ENCODE data around the gene PADI1.
A peak's percentile ranks its signal among the peaks of the same experiment; 100 is the strongest.

The PADI1 gene

GRCh38 chr1:17196496-17197185 lies 8.3 kb upstream of the PADI1 start:
- DNase-seq (ENCODE audit: low read depth, low spot score), result no peak

DNA sequence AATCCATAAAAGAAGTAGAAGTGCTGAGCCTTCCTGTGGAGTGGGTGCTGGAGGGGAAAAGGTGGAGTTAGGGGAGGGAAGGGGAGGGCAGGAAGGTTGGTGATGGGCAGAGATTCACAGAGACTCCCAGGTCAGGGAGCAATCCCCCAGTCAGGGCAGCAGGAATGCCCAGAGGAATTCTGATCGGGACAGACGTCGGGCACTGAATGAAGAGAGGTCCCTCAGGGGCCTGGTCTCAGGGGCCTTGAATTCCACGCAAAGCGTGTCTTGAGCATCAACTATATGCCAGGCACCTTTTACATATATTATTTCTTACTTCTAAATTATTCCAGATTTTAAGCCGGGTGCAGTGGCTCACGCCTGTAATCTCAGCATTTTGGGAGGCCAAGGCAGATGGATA lies 7.2 kb upstream of the PADI1 start:
- no peak for DNase-seq (ENCODE audit: low read depth, low spot score)

DNA sequence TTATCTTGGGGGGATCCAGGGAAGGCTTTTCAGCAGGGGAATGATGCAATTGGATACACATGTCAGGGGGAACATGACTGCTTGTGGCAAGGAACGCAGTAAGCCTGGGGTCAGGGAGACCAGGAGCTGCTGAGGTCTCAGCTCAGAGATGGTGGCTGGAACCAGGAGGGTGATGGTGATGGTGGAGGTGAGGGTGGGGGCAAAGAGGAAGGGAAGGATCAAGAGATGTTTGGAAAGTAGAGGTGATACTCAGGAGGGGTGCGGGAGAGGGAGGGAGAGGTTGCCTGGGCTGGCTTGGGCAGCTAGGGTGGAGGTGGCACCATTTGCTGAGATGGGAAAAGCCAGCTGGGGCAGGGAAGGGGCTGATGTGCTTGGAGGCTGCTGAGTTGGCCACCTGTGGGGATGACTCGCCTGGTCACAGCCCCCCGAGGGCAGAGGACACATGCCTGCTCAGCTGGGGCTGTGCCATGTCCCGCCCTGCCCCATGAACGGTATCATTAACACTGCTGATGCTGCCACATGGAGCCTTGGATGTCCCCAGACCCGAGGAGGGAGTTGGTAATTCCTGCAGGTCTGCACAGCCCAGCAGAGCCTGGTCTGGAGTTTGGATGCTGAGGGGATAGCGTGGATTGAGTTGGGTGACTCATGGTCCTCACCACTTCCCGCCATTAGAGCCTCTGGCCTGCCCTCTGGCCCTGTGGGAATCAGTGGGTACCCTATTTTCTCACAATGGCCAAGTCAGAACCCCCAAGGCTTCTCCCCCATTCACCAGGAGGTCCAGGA lies 6.3 kb upstream of the PADI1 start:
- DNase-seq (ENCODE audit: low read depth, low spot score), result no peak

DNA sequence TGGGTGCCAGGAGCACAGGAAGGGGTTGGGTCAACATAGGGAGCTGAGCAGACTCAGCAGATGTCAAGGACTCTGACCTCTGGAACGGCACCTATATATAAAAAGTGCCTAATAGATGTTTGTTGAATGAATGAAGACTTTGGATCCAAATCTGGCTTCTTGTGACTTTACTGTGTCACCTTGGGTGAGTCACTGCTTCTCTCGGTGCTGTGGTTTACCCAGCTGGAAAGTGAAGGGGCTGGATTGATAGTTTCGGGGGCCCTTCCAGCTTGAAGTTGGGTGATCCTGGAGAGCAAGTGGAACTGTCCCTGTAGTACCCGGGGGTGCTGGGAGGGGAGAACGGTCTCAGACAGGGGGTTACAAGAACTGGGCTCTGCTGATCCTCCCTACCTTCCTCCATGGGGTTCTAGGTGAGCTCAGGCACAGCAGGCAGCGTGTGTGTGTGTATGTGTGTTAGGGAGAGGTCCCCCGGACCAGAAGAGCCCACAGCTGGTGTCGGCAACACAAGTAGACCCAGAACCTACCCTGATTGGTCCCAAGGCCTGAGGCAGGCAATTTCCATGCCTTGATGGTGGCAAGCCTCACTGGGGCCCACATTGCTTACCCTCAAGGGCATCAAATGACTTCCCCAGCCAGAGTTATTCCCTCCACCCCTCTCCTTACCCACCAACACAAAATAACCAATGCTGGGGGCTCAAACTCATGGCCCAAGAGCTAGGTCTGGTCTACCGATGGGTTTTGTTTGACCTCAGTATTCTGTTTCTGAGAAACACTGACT lies 5.5 kb upstream of the PADI1 start:
- DNase-seq (ENCODE audit: low read depth, low spot score), result no peak

GRCh38 chr1:17200246-17200645 lies 4.7 kb upstream of the PADI1 start:
- no peak for DNase-seq (ENCODE audit: low read depth, low spot score)

GRCh38 chr1:17200756-17201155 lies 4.2 kb upstream of the PADI1 start:
- no peak for DNase-seq (ENCODE audit: low read depth, low spot score)

- DNase-seq (ENCODE audit: low read depth, low spot score), result no peak
These were observed 3.5 kb upstream of the PADI1 start for GRCh38 chr1:17201201-17202021.

- DNase-seq (ENCODE audit: low read depth, low spot score), result no peak
These were observed 724 bp downstream of the PADI1 start for GRCh38 chr1:17205652-17206051.

- no peak for DNase-seq (ENCODE audit: low read depth, low spot score)
These were observed 1.3 kb downstream of the PADI1 start for GRCh38 chr1:17206196-17206595.

- no peak for DNase-seq (ENCODE audit: low read depth, low spot score)
These were observed 2.1 kb downstream of the PADI1 start for GRCh38 chr1:17207046-17207445.

- no peak for DNase-seq (ENCODE audit: low read depth, low spot score)
These were observed 2.6 kb downstream of the PADI1 start for GRCh38 chr1:17207540-17207939.

DNA sequence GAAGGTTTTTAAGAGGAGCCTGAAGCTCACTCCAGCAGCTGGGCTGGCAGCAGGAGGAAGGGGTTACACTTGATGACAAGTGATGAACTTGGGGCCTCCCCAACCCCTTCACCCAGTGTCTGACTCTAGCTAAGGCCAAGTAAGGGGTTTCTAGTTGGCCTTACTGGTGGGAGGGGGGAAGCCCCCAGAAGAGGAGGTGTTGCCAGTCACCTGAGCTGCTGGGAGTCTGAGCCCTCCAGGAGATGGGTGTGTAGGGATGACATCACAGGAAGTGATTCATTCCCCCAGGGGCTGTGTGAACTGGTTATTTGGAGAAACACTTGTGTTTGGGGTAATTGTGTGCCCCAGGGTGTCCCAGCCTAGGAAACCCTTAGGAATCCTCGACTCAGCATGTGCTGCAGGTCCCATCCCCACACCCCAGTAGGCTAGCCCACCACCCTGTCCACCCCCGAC lies 3.1 kb downstream of the PADI1 start:
- DNase-seq (ENCODE audit: low read depth, low spot score), result peak; percentile 16

DNA sequence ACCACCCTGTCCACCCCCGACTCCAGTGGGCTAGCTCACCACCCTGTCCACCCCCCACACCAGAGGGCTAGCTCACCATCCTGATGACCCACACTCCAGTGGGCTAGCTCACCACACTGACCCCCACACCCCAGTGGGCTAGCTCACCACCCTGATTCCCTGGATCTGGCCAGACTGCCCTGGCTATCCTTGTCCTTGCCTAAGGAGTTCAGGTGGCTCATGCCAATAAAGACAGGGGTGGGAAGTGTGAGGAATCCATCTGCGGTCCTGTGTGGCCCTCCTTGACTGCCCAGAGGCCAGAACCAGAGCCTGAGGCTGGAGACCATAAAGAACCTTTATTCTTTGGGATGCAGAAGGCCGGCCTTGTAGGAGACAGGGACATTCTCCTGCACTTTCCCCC lies 3.6 kb downstream of the PADI1 start:
- no peak for DNase-seq (ENCODE audit: low read depth, low spot score)

DNA sequence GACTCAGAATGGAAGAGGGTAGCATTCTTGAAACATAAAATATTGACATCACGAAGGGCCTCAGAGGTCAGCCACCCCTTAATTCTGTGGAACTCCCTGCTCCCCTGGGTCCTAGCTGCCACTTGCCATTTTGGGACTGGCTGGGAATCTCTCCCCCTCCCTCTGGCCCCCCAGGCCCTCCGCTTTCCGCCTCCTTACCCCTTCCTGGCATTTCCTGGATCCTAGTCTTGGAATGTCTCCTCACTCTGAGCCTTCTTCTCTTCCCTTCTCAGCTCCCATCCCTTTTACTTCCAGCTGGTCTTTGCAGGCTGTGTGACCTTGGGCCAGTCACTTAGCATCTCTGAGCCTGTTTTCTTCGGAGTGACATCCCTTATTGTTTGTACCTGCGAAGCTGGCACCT lies 4.5 kb downstream of the PADI1 start:
- no peak for DNase-seq (ENCODE audit: low read depth, low spot score)

GRCh38 chr1:17210176-17210575 lies 5.2 kb downstream of the PADI1 start:
- no peak for DNase-seq (ENCODE audit: low read depth, low spot score)

DNA sequence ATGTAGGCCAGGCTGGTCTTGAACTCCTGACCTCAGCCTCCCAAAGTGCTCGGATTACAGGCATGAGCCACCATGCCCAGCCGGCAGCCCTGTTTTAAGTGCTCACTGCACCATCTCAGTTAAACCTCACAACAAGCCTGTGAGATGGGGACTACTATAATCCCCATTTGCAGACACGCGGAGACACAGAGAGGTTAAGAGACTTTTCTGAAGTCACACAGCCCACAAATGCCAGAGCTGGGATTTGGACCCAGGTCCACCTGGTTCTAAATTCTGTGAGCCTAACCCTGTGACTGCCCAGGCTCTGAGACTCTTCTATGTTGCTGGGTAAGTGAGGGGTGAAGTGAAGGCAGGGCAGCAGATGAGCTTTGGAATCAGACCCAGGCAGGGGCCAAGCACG lies 6.4 kb downstream of the PADI1 start:
- no peak for DNase-seq (ENCODE audit: low read depth, low spot score)

DNA sequence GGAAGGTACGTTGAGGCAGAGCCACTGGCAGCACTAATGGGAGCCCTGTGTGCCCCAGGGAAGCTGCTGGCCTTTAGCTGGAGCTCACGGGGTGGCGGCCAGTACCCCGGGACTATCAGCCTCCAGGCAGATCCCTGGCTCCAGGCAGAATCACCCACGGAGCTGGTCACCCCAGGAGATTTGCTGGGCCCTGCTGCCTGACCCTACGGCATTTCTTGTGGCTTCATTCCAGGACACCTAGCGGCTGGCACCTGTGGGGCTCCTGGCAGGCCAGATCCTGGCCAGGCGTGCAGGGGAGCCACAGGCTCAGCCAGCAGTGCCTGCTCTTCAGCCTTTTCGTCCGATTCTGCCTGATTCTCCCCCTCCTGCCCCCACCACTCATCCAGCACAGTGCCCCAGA lies 7.1 kb downstream of the PADI1 start:
- no peak for DNase-seq (ENCODE audit: low read depth, low spot score)

GRCh38 chr1:17212487-17213121 lies 7.7 kb downstream of the PADI1 start:
- peak; percentile 26 for DNase-seq (ENCODE audit: low read depth, low spot score)

GRCh38 chr1:17213148-17213781 lies 8.3 kb downstream of the PADI1 start:
- DNase-seq (ENCODE audit: low read depth, low spot score), result no peak

GRCh38 chr1:17213782-17214148 lies 8.8 kb downstream of the PADI1 start:
- no peak for DNase-seq (ENCODE audit: low read depth, low spot score)
